Measurements from ENCODE around the gene FLAD1. TPM values are rescaled to one million over a fixed set of nuclear protein-coding genes. Genes with fewer than 3 reads are reported as not detected.

Gene FLAD1
- total RNA-seq, 1 donor from 2014 or later = 69.0 TPM

GRCh38 chr1:155035936-155036335 is 52.8 kb downstream of the FLAD1 start:
- no peaks in the 10 kb centered on the region for H3K4me1 Mint-ChIP-seq
- CTCF ChIA-PET = no interaction called here
- ATAC-seq (ENCODE audit: low read depth) = no peak

DNA sequence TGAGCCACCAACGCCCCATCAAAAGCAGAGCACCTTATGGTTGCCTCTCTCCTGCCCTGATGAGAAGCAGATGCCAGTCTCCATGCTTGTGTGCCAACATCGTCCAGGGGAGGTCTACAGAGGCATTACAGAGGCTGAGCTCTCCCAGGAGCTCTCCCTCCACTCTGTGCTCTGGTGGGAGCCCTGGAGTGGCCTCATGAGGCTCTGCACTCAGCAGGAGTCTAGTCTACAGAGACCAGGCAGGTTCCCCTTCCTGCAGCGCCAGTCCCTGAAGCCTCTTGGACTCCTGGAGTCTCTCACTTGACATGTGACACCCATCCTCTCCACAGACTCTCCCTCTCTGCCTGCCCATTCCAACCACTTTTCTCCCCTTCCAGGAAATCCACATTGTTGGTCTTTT is 53.9 kb downstream of the FLAD1 start:
- Mint-ChIP-seq H3K27ac (no peak overlapping the region), H3K36me3 (ENCODE audit: low read depth) (no peaks in the 10 kb centered on the region), H3K27me3 (peaks cover 8% of the 10 kb centered on the region), H3K9me3 (no peaks in the 10 kb centered on the region), H3K4me1 (no peaks in the 10 kb centered on the region), H3K4me3 (no peak overlapping the region)
- intact Hi-C loops (cut with micrococcal nuclease) = no loop called here
- ChIA-PET CTCF (no interaction called here), POLR2A (no interaction called here)
- DNase-seq = no peak
- TF ChIP-seq CTCF (IDR thresholded peaks at IDR 0.05) = no peak
- no peak for ATAC-seq (ENCODE audit: low read depth)

More at GRCh38 chr1:155035936-155036335, 52.8 kb downstream of the FLAD1 start:
- intact Hi-C loops (cut with micrococcal nuclease) = no loop called here
- no peak for DNase-seq
- POLR2A ChIA-PET = interaction anchor here (0.7 kb wide), 1 partner anchor 91 kb away, joined by 10 read pairs; no protein-coding TSS in a partner anchor
- Mint-ChIP-seq H3K27me3 (peaks cover 8% of the 10 kb centered on the region), H3K9me3 (no peaks in the 10 kb centered on the region), H3K27ac (no peak overlapping the region), H3K4me3 (no peak overlapping the region), H3K36me3 (ENCODE audit: low read depth) (no peaks in the 10 kb centered on the region)
- TF ChIP-seq CTCF (IDR thresholded peaks at IDR 0.05) = no peak

GRCh38 chr1:155037851-155038441 is 54.8 kb downstream of the FLAD1 start:
- intact Hi-C loops (cut with micrococcal nuclease) = no loop called here
- DNase-seq (no peak), ATAC-seq (ENCODE audit: low read depth) (no peak)
- POLR2A ChIA-PET = no interaction called here
- Mint-ChIP-seq H3K9me3 (no peaks in the 10 kb centered on the region), H3K4me1 (no peaks in the 10 kb centered on the region), H3K4me3 (no peak overlapping the region), H3K36me3 (ENCODE audit: low read depth) (no peaks in the 10 kb centered on the region), H3K27me3 (peaks cover 8% of the 10 kb centered on the region), H3K27ac (no peak overlapping the region)
- no peak for TF ChIP-seq CTCF (IDR thresholded peaks at IDR 0.05)
- CTCF ChIA-PET = interaction anchor here (0.8 kb wide), 1 partner anchor 13 kb away, joined by 3 read pairs; the partner anchor contains the start of gene ADAM15

- no peak for DNase-seq
- no peaks in the 10 kb centered on the region for H3K4me1 Mint-ChIP-seq
- intact Hi-C loops (cut with micrococcal nuclease) = no loop called here
- no peak for TF ChIP-seq CTCF (IDR thresholded peaks at IDR 0.05)
- H3K4me3 Mint-ChIP-seq = no peak overlapping the region
- no peaks in the 10 kb centered on the region for H3K36me3 Mint-ChIP-seq (ENCODE audit: low read depth)
- no peak for ATAC-seq (ENCODE audit: low read depth)
- CTCF ChIA-PET = interaction anchor here (0.8 to 1.5 kb wide), 2 partner anchors 12 to 23 kb away, joined by 3 to 7 read pairs; partner anchors contain the start of gene ADAM15
- POLR2A ChIA-PET = no interaction called here
- no peaks in the 10 kb centered on the region for H3K9me3 Mint-ChIP-seq
- H3K27me3 Mint-ChIP-seq = peaks cover 8% of the 10 kb centered on the region
- H3K27ac Mint-ChIP-seq = no peak overlapping the region
Observed at GRCh38 chr1:155038602-155039307, 55.6 kb downstream of the FLAD1 start.

GRCh38 chr1:155039308-155039669 is 56.1 kb downstream of the FLAD1 start:
- no peak overlapping the region for H3K4me3 Mint-ChIP-seq
- H3K27me3 Mint-ChIP-seq = peaks cover 8% of the 10 kb centered on the region
- ATAC-seq (ENCODE audit: low read depth) (no peak), DNase-seq (no peak)
- H3K27ac Mint-ChIP-seq = no peak overlapping the region
- intact Hi-C loops (cut with micrococcal nuclease) = no loop called here
- POLR2A ChIA-PET = interaction anchor here (0.7 kb wide), 1 partner anchor 72 kb away, joined by 6 read pairs; no protein-coding TSS in a partner anchor
- CTCF ChIA-PET = interaction anchor here (1.5 kb wide), 1 partner anchor 22 kb away, joined by 7 read pairs; no protein-coding TSS in a partner anchor
- H3K9me3 Mint-ChIP-seq = no peaks in the 10 kb centered on the region
- no peak for TF ChIP-seq CTCF (IDR thresholded peaks at IDR 0.05)
- H3K4me1 Mint-ChIP-seq = no peaks in the 10 kb centered on the region
- no peaks in the 10 kb centered on the region for H3K36me3 Mint-ChIP-seq (ENCODE audit: low read depth)

Data from activated B cell treated with CpG ODN at 0.5 μM for 24 hours (primary cell).